Peyer's patch (tissue), 4 donors: ENCODE measurements around the gene OPTN. TPM values are rescaled to one million over a fixed set of nuclear protein-coding genes. Genes with fewer than 3 reads are reported as not detected.

Experiments used
- DNase-seq, 3 donors: peaks; one replicate each; pipeline ENCODE4 v3.0.0-alpha.2; 2017 to 2019
- H3K27ac ChIP-seq, 4 donors: fragments of 200-600 bp; sonication (generic); one replicate each; pipeline ENCODE4 v1.5.1; 2016 to 2019
- H3K27me3 ChIP-seq, 2 donors: fragments of 200-600 bp; sonication (generic); one replicate each; pipeline ENCODE4 v1.5.1; 2019
- H3K36me3 ChIP-seq, 3 donors: fragments of 200-600 bp; sonication (generic); one replicate each; pipeline ENCODE4 v1.5.1; 2016 to 2019
- H3K4me1 ChIP-seq, 4 donors: fragments of 200-600 bp; sonication (generic); one replicate each; pipeline ENCODE4 v1.5.1; 2016 to 2019
- H3K4me3 ChIP-seq, 4 donors: fragments of 200-600 bp; sonication (generic); 1 replicate in 3 of 4; 2 replicates in 1 of 4; pipeline ENCODE4 v1.5.1; 2016 to 2019; ENCODE audit warnings: mild to moderate bottlenecking in 1 of 4
- H3K9me3 ChIP-seq, 4 donors: fragments of 200-600 bp; sonication (generic); one replicate each; pipeline ENCODE4 v1.5.1; 2016 to 2019; ENCODE audit warnings: mild to moderate bottlenecking in 1 of 4
- CTCF ChIP-seq, 6 experiments: fragments of 450-650 bp in 4 of 6; fragments of 200-600 bp in 2 of 6; sonication (generic) in 1 of 6; IDR thresholded peaks; one replicate each; pipeline ENCODE4 v1.5.1; 2017 to 2019; ENCODE audit warnings: antibody characterized with exemption in 6 of 6, mild to moderate bottlenecking in 3 of 6, moderate library complexity in 1 of 6
- POLR2A ChIP-seq, 2 donors: fragments of 450-650 bp; IDR thresholded peaks; one replicate each; pipeline ENCODE4 v1.5.1; 2017; ENCODE audit warnings: antibody characterized with exemption in 2 of 2, mild to moderate bottlenecking in 2 of 2, moderate library complexity in 2 of 2
- total RNA-seq, 4 donors: library from RNA; depleted of rRNA; stranded (reverse); fragments of >200 nt; gene quantifications; one replicate each; pipeline ENCODE4 v1.1.0, GENCODE V29; 2016

Gene OPTN
- total RNA-seq, 4 donors from 2014 or later, result 68.0 to 111 (median 90.7) TPM

GRCh38 chr10:13087601-13087985 lies 12.4 kb upstream of the OPTN start:
- no peak for DNase-seq
- H3K9me3 ChIP-seq, result peaks cover 0 to 18% (median 0%) of the 10 kb centered on the region in 4 donors
- H3K4me3 ChIP-seq, result no peak overlapping the region
- H3K36me3 ChIP-seq, result no peaks in the 10 kb centered on the region
- no peak overlapping the region for H3K27ac ChIP-seq
- H3K4me1 ChIP-seq, result no peaks in the 10 kb centered on the region
- TF ChIP-seq POLR2A (IDR thresholded peaks at IDR 0.05), result no peak
- no peak for TF ChIP-seq CTCF (IDR thresholded peaks at IDR 0.05)
- H3K27me3 ChIP-seq, result no peaks in the 10 kb centered on the region

GRCh38 chr10:13087986-13088618 lies 11.9 kb upstream of the OPTN start:
- Histone ChIP-seq H3K27ac (no peak overlapping the region), H3K27me3 (no peaks in the 10 kb centered on the region), H3K4me3 (no peak overlapping the region), H3K9me3 (peaks cover 0 to 17% (median 0%) of the 10 kb centered on the region in 4 donors), H3K36me3 (no peaks in the 10 kb centered on the region), H3K4me1 (no peaks in the 10 kb centered on the region)
- DNase-seq, result no peak
- TF ChIP-seq POLR2A (IDR thresholded peaks at IDR 0.05), result no peak
- no peak for TF ChIP-seq CTCF (IDR thresholded peaks at IDR 0.05)

GRCh38 chr10:13089345-13089744 lies 10.6 kb upstream of the OPTN start:
- DNase-seq, result no peak
- no peaks in the 10 kb centered on the region for H3K27me3 ChIP-seq
- H3K36me3 ChIP-seq, result no peaks in the 10 kb centered on the region
- no peak overlapping the region for H3K27ac ChIP-seq
- H3K4me3 ChIP-seq, result no peak overlapping the region
- H3K4me1 ChIP-seq, result no peaks in the 10 kb centered on the region
- no peak for TF ChIP-seq CTCF (IDR thresholded peaks at IDR 0.05)
- TF ChIP-seq POLR2A (IDR thresholded peaks at IDR 0.05), result no peak
- peaks cover 0 to 5% (median 0%) of the 10 kb centered on the region in 4 donors for H3K9me3 ChIP-seq

GRCh38 chr10:13090289-13090688 lies 9.7 kb upstream of the OPTN start:
- H3K9me3 ChIP-seq, result no peaks in the 10 kb centered on the region
- no peak for DNase-seq
- no peaks in the 10 kb centered on the region for H3K27me3 ChIP-seq
- H3K27ac ChIP-seq, result no peak overlapping the region
- no peak for TF ChIP-seq CTCF (IDR thresholded peaks at IDR 0.05)
- no peak for TF ChIP-seq POLR2A (IDR thresholded peaks at IDR 0.05)
- no peaks in the 10 kb centered on the region for H3K36me3 ChIP-seq
- H3K4me3 ChIP-seq, result no peak overlapping the region
- H3K4me1 ChIP-seq, result no peaks in the 10 kb centered on the region

GRCh38 chr10:13091801-13092200 lies 8.2 kb upstream of the OPTN start:
- Histone ChIP-seq H3K4me1 (no peaks in the 10 kb centered on the region), H3K27me3 (no peaks in the 10 kb centered on the region), H3K36me3 (no peaks in the 10 kb centered on the region), H3K4me3 (no peak overlapping the region), H3K9me3 (no peaks in the 10 kb centered on the region), H3K27ac (no peak overlapping the region)
- TF ChIP-seq CTCF (IDR thresholded peaks at IDR 0.05) (no peak), POLR2A (IDR thresholded peaks at IDR 0.05) (no peak)
- no peak for DNase-seq
